NCI-H2196 (cell line): ENCODE measurements around the gene NCK2.
A peak's percentile ranks its signal among the peaks of the same experiment; 100 is the strongest.

Experiments
- DNase-seq: peaks from one replicate; lab custom pipeline; 2025; ENCODE audit not compliant: unreplicated experiment; lab: John Stamatoyannopoulos, UW

NCK2 gene

DNA sequence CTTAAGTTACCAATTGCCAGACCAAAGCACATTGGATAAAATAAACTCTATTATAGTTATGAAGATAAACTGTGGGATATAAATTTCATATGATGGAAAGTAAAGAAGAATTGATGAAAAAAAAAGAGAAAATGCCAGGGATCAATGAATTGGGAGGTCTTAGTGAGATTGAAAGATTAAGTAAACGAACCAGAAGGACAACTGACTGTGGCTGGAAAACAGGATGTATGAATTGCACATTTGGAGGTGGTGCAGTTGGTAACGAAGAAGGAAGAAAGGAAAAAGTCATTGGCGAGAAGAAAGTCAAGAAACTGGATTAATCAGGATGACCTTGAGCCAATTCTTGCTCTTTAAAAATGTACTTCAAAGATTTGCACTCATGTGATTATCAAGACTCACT, 166.7 kb downstream of the NCK2 start:
- no peak for DNase-seq

- DNase-seq = no peak
Measured at GRCh38 chr2:105912081-105912480, 167.4 kb downstream of the NCK2 start.

DNA sequence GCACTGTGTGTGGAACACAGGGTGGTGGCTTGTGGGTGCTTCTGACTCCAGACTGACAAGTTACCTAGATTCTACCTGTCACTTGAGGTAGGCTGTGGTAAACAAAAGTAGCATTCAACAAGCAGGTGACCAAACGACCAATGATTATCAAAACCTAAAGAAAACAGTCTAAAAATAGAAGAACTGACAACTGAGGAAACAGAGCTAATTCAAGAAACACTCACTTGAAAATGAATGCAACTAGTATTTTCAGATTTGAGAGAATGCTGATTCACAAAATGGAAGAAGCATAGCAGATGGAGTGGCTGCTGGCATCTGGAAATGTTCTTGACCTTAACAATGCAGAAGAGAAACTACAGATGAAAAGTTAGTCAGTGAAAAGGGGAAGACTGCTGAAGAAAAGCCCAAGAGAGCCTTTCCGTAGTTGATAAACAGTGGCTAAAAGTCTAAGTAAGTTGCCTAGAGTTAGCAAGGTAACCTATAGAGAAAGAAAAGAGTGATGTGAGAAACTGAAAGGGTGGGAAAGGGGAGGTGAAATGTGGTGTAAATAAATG, 170.4 kb downstream of the NCK2 start:
- DNase-seq = no peak

DNA sequence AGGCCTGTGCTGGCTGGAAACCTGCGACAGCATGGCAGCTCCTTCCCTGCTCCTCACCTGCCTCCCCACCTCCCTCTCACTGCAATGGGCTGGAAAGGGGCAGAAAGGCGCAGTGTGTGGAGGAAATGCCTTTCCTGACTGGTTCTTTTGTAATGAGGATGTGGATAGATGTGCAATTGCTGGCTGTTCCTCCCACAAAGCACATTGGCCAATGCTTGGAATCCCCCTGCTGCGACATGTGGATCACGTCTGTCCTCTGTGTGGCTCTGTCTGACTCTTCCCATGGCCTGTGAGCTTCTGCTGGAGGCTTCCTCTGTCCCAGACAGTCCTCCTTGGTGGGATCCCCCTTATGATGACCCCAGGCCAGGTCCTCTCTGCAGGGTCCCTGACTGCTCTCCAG, 172.5 kb downstream of the NCK2 start:
- DNase-seq = no peak

GRCh38 chr2:105917688-105918087, 173.0 kb downstream of the NCK2 start:
- no peak for DNase-seq

- DNase-seq = peak; percentile 84
Measured at GRCh38 chr2:105919191-105919811, 174.6 kb downstream of the NCK2 start.

GRCh38 chr2:105919826-105920225, 175.1 kb downstream of the NCK2 start:
- DNase-seq = peak; percentile 43

- DNase-seq = no peak
Measured at GRCh38 chr2:105924271-105924670, 179.6 kb downstream of the NCK2 start.

GRCh38 chr2:105924932-105925331, 180.2 kb downstream of the NCK2 start:
- DNase-seq = no peak

DNA sequence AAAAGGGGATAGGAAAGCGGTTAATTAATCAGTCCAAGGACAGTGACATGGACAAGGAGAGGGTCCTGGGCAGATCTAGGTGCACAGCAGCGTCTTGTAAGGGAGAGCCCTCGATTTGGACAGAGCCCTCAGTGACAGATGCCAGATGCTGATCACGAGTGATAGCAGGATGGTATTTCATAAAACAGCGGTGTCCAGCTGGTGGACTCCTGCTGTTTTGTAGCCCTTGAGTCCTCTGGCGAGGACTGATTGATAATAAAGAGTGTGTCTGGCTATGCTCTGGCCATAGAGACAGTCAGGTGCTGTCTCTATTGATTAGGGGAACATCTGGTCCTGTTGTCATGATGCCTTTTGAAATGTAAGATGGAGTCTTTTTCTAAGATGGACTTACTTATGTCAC, 180.7 kb downstream of the NCK2 start:
- DNase-seq = no peak

DNA sequence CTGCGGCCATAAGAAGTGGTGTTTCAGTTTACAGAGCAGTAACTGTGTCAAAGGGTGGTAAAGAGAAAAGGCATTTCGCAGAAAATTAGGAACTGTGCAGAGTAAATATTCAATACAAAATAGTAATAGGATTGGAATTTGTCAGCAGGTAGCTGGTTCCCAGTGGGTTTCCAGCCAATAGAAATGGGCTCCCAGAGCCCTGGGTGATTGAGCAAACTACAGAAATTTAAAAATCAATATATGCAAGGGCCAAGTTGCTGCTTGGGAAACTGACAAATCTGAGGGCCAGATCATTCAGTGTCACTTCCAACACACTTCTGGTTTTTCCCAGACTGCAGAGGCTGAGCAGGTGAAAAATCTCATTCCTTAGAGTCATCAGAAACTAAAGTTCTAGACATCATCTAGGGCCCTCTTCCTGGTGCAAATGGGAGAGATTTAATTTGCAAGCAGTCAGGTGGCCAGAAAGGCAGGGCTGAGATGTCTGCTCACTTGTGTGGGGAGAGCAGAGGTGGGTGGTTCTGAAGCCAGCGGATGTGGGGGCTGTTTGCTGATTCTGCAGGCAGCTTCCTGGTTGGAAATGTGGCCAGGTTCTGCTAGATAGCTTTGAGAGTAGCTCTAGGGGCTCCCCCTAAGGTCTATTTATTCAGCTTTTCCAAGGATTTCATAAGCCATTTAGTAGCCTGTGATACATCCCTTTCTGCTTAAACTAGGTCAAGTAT, 182.4 kb downstream of the NCK2 start:
- no peak for DNase-seq

GRCh38 chr2:105928086-105928485, 183.4 kb downstream of the NCK2 start:
- DNase-seq = no peak

DNA sequence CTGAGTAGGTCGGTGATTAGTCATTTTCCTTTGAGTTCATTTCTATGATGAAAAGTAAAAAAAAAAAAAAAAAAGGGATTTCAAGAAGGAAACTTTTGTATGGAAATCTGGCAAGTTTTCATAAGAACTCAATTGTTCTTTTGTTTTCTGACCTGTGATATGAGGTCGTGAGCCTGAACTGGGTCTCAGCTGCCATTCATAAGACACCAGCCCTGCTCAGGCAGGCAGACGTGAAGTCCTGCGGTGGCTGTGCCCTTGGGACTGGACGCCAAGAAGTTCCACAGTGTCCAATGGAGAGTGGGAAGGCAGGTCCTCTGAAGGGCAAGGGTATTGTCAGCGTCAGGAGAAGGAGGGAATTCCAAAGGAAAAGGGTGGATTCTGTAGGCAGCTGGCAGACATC, 183.9 kb downstream of the NCK2 start:
- DNase-seq = no peak

DNA sequence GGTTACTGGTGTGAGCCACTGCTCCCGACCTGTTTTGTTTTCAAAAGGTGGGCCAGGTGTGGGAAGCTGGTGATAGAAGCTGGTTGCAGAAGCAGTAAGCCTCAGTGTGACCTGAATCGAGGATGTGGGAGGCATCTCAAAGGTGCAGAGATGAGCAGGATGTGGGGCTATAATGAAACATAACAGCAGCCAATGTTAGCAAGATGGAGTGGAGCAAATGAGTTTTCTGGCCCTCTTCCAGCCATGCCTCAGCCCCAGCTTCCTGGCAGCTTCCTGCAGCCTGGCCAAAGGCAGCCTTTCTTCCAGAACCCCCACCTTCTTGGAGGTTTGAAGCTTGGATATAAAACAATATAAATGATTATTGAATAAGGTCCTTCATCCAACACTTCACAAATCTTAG, 184.8 kb downstream of the NCK2 start:
- no peak for DNase-seq

DNA sequence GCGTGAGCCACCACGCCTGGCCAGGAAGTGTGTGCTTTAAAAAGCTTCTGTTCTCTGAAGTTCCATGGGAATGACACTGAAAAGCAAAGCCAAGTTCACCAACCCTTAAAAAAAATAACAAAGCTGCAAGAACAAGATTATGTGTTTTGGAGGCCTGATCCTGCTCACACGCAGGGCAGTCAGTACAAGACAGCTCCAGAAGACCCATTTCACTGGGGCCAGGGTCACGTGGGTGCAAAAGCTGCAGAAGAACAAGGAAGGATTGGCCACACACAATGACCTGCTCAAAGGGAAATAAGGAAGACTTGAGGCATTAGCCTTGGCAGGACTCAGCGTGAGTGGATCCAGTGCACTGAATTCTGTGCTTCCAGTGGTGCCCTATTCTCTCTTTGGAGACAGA, 187.9 kb downstream of the NCK2 start:
- no peak for DNase-seq

GRCh38 chr2:105933906-105934305, 189.2 kb downstream of the NCK2 start:
- DNase-seq = no peak

DNA sequence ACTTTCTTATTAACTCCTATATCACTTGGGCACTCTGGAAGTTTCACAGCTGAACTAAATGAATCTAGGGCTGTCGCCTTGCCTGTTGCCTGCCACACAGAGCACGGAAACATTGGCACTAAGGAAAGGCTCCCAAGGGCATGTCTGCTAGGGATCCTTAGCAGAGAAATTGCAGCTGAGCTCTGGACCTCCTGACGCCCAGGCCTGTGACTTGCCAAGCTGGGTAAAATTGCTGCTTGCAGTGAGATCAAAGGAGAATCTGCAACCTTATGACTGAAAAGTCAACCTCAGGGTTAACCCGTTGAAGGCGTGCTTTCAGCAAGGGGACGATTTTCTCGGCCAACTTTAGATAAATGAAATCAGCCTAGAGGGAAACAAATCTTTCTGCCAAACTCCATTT, 189.8 kb downstream of the NCK2 start:
- DNase-seq = no peak

DNA sequence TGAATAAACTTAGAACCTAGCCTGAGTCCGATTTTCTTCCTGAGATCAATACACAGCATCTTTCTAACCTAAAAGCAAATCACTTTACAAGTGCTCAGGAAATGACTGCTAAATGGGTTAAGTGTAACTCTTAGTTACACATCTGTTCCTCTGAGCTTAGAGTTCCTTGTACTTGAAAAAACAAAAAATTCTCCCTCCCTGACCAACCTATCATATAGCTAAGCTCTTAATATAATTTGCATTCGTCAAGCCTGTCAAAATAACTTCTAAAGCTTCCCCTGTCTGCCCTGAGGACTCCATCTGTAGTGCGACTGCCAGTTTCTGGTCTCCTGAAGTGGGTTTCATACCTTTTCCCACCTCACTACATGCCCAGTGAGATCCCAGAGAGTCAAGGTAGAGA, 190.4 kb downstream of the NCK2 start:
- DNase-seq = no peak

GRCh38 chr2:105936954-105937353, 192.2 kb downstream of the NCK2 start:
- DNase-seq = no peak

DNA sequence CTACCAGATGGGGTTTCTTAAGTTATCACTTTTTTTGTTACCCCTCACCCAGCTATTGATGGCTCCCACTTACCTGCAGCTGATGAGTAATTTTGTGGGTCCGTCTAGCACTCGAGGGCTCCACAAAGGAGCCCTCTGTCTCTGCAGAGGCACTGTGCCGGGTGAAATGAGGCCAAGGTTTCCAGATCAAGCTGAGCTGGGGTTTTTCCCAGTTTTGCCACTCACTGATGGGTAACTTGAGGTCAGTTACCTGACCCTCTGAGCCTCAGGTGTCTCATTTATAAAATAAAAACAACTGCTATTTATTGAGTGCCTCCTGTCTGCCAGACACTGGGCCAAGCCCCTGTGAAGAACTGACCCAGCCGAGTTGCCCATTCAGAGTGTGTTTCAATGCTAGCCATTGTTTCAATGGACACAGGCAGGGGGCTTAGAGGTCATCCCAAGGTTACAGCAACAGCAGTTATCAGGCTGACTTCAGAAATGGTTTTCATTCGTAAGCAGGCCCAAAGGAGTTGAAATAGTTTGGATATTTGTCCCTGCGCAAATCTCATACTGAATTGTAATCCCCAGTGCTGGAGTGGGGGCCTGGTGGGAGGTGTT, 192.9 kb downstream of the NCK2 start:
- no peak for DNase-seq
